GM12878 (cell line): ENCODE results near the gene SIK2.

Experiments used
- FOS ChIP-seq: IDR thresholded peaks from 3 replicates; pipeline ENCODE4 v1.6.1; 2011; ENCODE audit warnings: borderline replicate concordance; ENCODE audit not compliant: insufficient read length; ENCODE audit errors: extremely low read depth
- MXI1 ChIP-seq: fragments of 150-350 bp; IDR thresholded peaks from 2 replicates; pipeline ENCODE4 v1.6.1; 2011; ENCODE audit warnings: low read depth, mild to moderate bottlenecking, inconsistent platforms, low read length, improper control_type of control experiment
- NBN ChIP-seq: fragments of 450-650 bp; IDR thresholded peaks from 2 replicates; pipeline ENCODE4 v1.6.1; 2016
- POLR2A ChIP-seq: IDR thresholded peaks from 2 replicates; pipeline ENCODE4 v1.6.1; 2011; ENCODE audit warnings: low read depth, mild to moderate bottlenecking, low read length
- ZZZ3 ChIP-seq: IDR thresholded peaks from 2 replicates; pipeline ENCODE4 v1.6.1; 2011; ENCODE audit warnings: low read depth; ENCODE audit not compliant: control insufficient read depth, insufficient read length

GRCh38 chr11:111631024-111631665 is 28.9 kb downstream of the SIK2 start:
- TF ChIP-seq ZZZ3, result no peak
- no peak for TF ChIP-seq MXI1
- TF ChIP-seq POLR2A, result no peak
- no peak for TF ChIP-seq FOS
- no peak for TF ChIP-seq NBN
